ENCODE data around the gene RINL.
"Not testable (repeated sequence)": the region's sequence is repeated elsewhere in the genome, so short reads cannot be mapped to it uniquely, and the experiment has no call there.

Gene RINL

GRCh38 chr19:38904581-38905539 is 26.8 kb upstream of the RINL start:
- no peak for DNase-seq

GRCh38 chr19:38901683-38902082 is 23.6 kb upstream of the RINL start:
- no peak for DNase-seq

GRCh38 chr19:38900743-38901190 is 22.7 kb upstream of the RINL start:
- no peak for DNase-seq

GRCh38 chr19:38900202-38900629 is 22.1 kb upstream of the RINL start:
- DNase-seq, result no peak

- peak; percentile 98 for DNase-seq
These were observed 21.5 kb upstream of the RINL start, which contains the start of the genes NFKBIB and SIRT2 for GRCh38 chr19:38899447-38900201. Gene NFKBIB, plus strand, starts transcription at chr19:38899969. Its CDS starts 64 bp downstream, at chr19:38900033. Gene SIRT2, minus strand, starts transcription at chr19:38899618. Its CDS starts 97 bp downstream, at chr19:38899521.

- DNase-seq, result no peak
These were observed 20.8 kb upstream of the RINL start for GRCh38 chr19:38898788-38899446.

- no peak for DNase-seq
These were observed 16.9 kb upstream of the RINL start for GRCh38 chr19:38894968-38895367.

- no peak for DNase-seq
These were observed 15.3 kb upstream of the RINL start for GRCh38 chr19:38893341-38893771.

- DNase-seq, result no peak
These were observed 14.8 kb upstream of the RINL start for GRCh38 chr19:38892841-38893240.

- DNase-seq, result no peak
These were observed 13.7 kb upstream of the RINL start for GRCh38 chr19:38891771-38892170.

GRCh38 chr19:38890686-38891085 is 12.6 kb upstream of the RINL start:
- DNase-seq, result no peak

GRCh38 chr19:38889803-38890202 is 11.7 kb upstream of the RINL start:
- no peak for DNase-seq

- no peak for DNase-seq
These were observed 10.8 kb upstream of the RINL start for GRCh38 chr19:38888876-38889275.

- DNase-seq, result not testable (repeated sequence)
These were observed 6.6 kb upstream of the RINL start for GRCh38 chr19:38884691-38885090.

- DNase-seq, result no peak
These were observed 5.2 kb upstream of the RINL start for GRCh38 chr19:38883286-38883685.

- no peak for DNase-seq
These were observed 3.0 kb upstream of the RINL start for GRCh38 chr19:38880882-38881609.

GRCh38 chr19:38880076-38880881 is 2.2 kb upstream of the RINL start:
- no peak for DNase-seq

GRCh38 chr19:38879400-38879751 is 1.3 kb upstream of the RINL start:
- DNase-seq, result no peak

GRCh38 chr19:38878575-38879399 is 712 bp upstream of the RINL start:
- no peak for DNase-seq

- no peak for DNase-seq
These were observed 2.2 kb downstream of the RINL start for GRCh38 chr19:38875656-38876395.
